Natural killer cell (primary cell): ENCODE data around the gene CUEDC1. TPM values are rescaled to one million over a fixed set of nuclear protein-coding genes. Genes with fewer than 3 reads are reported as not detected.

Experiments used
- ATAC-seq, 3 donors: fragments of 150-1000 bp in 2 of 3; fragments of 200-7000 bp in 1 of 3; cut with Tn5 transposase; 1 replicate in 1 of 3; 2 replicates in 2 of 3; pipeline ENCODE4 v1.10.0; 2021; ENCODE audit warnings: mild to moderate bottlenecking in 2 of 3, moderate library complexity in 2 of 3
- DNase-seq, 2 donors: peaks; one replicate each; pipeline versions ENCODE4 v3.0.0 to v3.0.0-alpha.2; 2013 to 2021; ENCODE audit warnings: mixed read lengths in 1 of 2
- H3K27ac ChIP-seq: one replicate; pipeline ENCODE4 v1.5.1; 2013; ENCODE audit warnings: mild to moderate bottlenecking, low read length
- H3K27me3 ChIP-seq: one replicate; pipeline ENCODE4 v1.6.1; 2013; ENCODE audit warnings: low read length; ENCODE audit not compliant: control insufficient read depth, insufficient read depth
- H3K36me3 ChIP-seq: one replicate; pipeline ENCODE4 v1.6.1; 2013; ENCODE audit warnings: low read length; ENCODE audit not compliant: control insufficient read depth, insufficient read depth
- H3K4me1 ChIP-seq: one replicate; pipeline ENCODE4 v1.6.1; 2013; ENCODE audit warnings: low read length; ENCODE audit not compliant: control insufficient read depth, insufficient read depth
- H3K4me3 ChIP-seq: one replicate; pipeline ENCODE4 v1.5.1; 2013; ENCODE audit warnings: low read length
- H3K9me3 ChIP-seq: one replicate; pipeline ENCODE4 v1.6.1; 2013; ENCODE audit warnings: low read length; ENCODE audit not compliant: control insufficient read depth, insufficient read depth
- H3K27ac Mint-ChIP-seq, 2 donors: one replicate each; pipeline ENCODE4 v1.8.0; 2022; ENCODE audit warnings: mild to moderate bottlenecking in 2 of 2, mixed read lengths in 2 of 2, moderate library complexity in 1 of 2
- H3K27me3 Mint-ChIP-seq, 2 donors: one replicate each; pipeline ENCODE4 v1.8.0; 2022; ENCODE audit warnings: low read depth in 2 of 2, mixed read lengths in 2 of 2
- H3K36me3 Mint-ChIP-seq: one replicate; pipeline ENCODE4 v1.8.0; 2022; ENCODE audit warnings: mixed read lengths
- H3K4me1 Mint-ChIP-seq, 2 donors: one replicate each; pipeline ENCODE4 v1.8.0; 2022; ENCODE audit warnings: mixed read lengths in 2 of 2
- H3K4me3 Mint-ChIP-seq: one replicate; pipeline ENCODE4 v1.8.0; 2022; ENCODE audit warnings: mild to moderate bottlenecking, moderate library complexity, mixed read lengths
- H3K9me3 Mint-ChIP-seq, 2 donors: one replicate each; pipeline ENCODE4 v1.8.0; 2022; ENCODE audit warnings: mixed read lengths in 2 of 2
- CTCF ChIP-seq: fragments of 200-600 bp; IDR thresholded peaks from one replicate; pipeline ENCODE4 v1.8.0; 2022; ENCODE audit warnings: antibody characterized with exemption
- WGBS: methylation state at CpG from one replicate; pipeline ENCODE4 v1.1.7; 2013; ENCODE audit warnings: missing lambda C conversion rate; ENCODE audit not compliant: insufficient coverage; 5-methylcytosine and 5-hydroxymethylcytosine counted together
- intact Hi-C: fragments of 100-400 bp; cut with micrococcal nuclease; formaldehyde crosslinking; loops from one replicate; pipeline ENCODE4 v1.14.2; 2022
- total RNA-seq, 4 donors: library from RNA; stranded (reverse); fragments of 120-200 nt in 1 of 4; gene quantifications; one replicate each; pipeline versions ENCODE4 v1.2.3 to v1.2.4, GENCODE V29; 2013 to 2022

The CUEDC1 gene
- total RNA-seq, 3 donors from 2014 or later (not counting 1 experiment from before 2014, with no cell fraction given): 1.5 to 3.7 (median 2.6) TPM

- Histone ChIP-seq H3K27ac (no peak overlapping the region), H3K27me3 (no peaks in the 10 kb centered on the region), H3K4me1 (peaks cover 42% of the 10 kb centered on the region), H3K9me3 (no peaks in the 10 kb centered on the region), H3K4me3 (no peak overlapping the region), H3K36me3 (no peaks in the 10 kb centered on the region)
- Mint-ChIP-seq H3K27me3 (peaks cover 0 to 2% of the 10 kb centered on the region in 2 donors), H3K9me3 (no peaks in the 10 kb centered on the region), H3K4me1 (peaks cover 22 to 24% of the 10 kb centered on the region in 2 donors), H3K36me3 (no peaks in the 10 kb centered on the region), H3K27ac (no peak overlapping the region), H3K4me3 (no peak overlapping the region)
- intact Hi-C loops: no loop called here
- 94% methylated on average over 8 of the region's 8 CpGs for WGBS
- DNase-seq: no peak
- no peak for TF ChIP-seq CTCF
- no peak for ATAC-seq
Measured at GRCh38 chr17:57895382-57896060, 59.7 kb downstream of the CUEDC1 start.

- intact Hi-C loops: no loop called here
- ATAC-seq (no peak), DNase-seq (no peak)
- Mint-ChIP-seq H3K4me1 (peaks cover 18 to 22% of the 10 kb centered on the region in 2 donors), H3K27me3 (peaks cover 0 to 2% of the 10 kb centered on the region in 2 donors), H3K4me3 (no peak overlapping the region), H3K9me3 (no peaks in the 10 kb centered on the region), H3K27ac (no peak overlapping the region), H3K36me3 (no peaks in the 10 kb centered on the region)
- H3K4me3 ChIP-seq: no peak overlapping the region
- no peak overlapping the region for H3K27ac ChIP-seq
- TF ChIP-seq CTCF: no peak
- 91% methylated on average over 1 of the region's 1 CpG for WGBS
- H3K9me3 ChIP-seq: no peaks in the 10 kb centered on the region
- no peaks in the 10 kb centered on the region for H3K27me3 ChIP-seq
- peaks cover 38% of the 10 kb centered on the region for H3K4me1 ChIP-seq
- H3K36me3 ChIP-seq: no peaks in the 10 kb centered on the region
Measured at GRCh38 chr17:57894848-57895247, 60.4 kb downstream of the CUEDC1 start.

- Histone ChIP-seq H3K36me3 (no peaks in the 10 kb centered on the region), H3K27me3 (no peaks in the 10 kb centered on the region), H3K4me3 (no peak overlapping the region), H3K4me1 (peaks cover 20% of the 10 kb centered on the region), H3K9me3 (no peaks in the 10 kb centered on the region), H3K27ac (peak overlapping the region; percentile 3)
- peak; percentile 22 to 23 for DNase-seq
- WGBS: 28% methylated on average over 16 of the region's 16 CpGs
- intact Hi-C loops: loop anchor here (1.0 kb wide), 2 partner anchors 106 to 220 kb away; no protein-coding TSS in a partner anchor
- Mint-ChIP-seq H3K27ac (peak overlapping the region in 1 of 2 donors; percentile 78), H3K9me3 (no peaks in the 10 kb centered on the region), H3K27me3 (peaks cover 0 to 2% of the 10 kb centered on the region in 2 donors), H3K4me3 (peak overlapping the region; percentile 69), H3K36me3 (no peaks in the 10 kb centered on the region), H3K4me1 (peaks cover 11 to 15% of the 10 kb centered on the region in 2 donors)
- ATAC-seq: peak; percentile 62 to 68 (median 66)
- peak; percentile 29 for TF ChIP-seq CTCF
Measured at GRCh38 chr17:57892820-57893595, 62.2 kb downstream of the CUEDC1 start.
